ENCODE results near the gene SNAPC2.
A peak's percentile ranks its signal among the peaks of the same experiment; 100 is the strongest.

Gene SNAPC2, protein sequence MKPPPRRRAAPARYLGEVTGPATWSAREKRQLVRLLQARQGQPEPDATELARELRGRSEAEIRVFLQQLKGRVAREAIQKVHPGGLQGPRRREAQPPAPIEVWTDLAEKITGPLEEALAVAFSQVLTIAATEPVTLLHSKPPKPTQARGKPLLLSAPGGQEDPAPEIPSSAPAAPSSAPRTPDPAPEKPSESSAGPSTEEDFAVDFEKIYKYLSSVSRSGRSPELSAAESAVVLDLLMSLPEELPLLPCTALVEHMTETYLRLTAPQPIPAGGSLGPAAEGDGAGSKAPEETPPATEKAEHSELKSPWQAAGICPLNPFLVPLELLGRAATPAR

DNA sequence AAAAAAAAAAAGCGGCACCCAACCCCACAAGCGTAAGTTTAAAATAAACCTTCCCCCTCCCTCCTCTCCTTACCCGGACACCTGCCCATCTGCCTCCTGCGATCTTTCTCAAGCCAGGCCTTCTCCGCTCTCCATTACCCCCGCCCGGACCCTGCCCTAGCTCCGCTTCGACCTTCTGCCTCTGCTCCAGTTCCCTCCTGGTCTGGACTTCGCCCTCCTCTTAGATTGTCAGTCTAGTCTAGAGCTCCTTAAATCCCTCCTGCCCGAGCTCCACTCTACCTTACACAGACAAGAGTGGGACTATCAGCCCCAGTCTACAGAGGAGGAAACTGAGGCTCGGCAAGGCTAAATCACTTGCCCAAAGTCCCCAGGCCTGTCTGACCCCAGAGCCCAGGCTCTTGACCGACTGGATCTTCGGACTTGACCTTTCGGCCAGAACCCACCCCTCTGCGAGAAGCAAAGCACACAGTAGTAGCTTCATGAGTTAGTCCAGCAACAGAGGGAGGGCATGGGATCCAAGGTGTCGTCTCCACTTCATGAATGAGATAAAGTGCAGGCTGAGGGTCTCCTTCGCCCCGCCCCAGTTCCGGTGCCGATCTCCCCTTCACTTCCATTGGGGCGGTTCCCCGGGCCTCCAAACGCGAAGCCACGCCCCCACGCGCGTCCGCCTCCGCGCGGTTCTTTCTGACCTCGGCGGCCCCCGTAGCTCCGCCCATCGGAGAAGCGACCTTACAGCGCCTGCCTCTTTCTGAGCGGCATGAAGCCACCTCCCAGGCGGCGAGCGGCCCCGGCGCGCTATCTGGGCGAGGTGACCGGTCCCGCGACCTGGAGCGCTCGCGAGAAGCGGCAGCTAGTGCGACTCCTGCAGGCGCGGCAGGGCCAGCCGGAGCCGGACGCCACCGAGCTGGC is at the start of gene SNAPC2:
Gene SNAPC2 (plus strand): TSS at position 729 of the 909 bp plus-strand sequence. CDS start 29 bp downstream, at position 758.
- peak; percentile 93 for DNase-seq

DNA sequence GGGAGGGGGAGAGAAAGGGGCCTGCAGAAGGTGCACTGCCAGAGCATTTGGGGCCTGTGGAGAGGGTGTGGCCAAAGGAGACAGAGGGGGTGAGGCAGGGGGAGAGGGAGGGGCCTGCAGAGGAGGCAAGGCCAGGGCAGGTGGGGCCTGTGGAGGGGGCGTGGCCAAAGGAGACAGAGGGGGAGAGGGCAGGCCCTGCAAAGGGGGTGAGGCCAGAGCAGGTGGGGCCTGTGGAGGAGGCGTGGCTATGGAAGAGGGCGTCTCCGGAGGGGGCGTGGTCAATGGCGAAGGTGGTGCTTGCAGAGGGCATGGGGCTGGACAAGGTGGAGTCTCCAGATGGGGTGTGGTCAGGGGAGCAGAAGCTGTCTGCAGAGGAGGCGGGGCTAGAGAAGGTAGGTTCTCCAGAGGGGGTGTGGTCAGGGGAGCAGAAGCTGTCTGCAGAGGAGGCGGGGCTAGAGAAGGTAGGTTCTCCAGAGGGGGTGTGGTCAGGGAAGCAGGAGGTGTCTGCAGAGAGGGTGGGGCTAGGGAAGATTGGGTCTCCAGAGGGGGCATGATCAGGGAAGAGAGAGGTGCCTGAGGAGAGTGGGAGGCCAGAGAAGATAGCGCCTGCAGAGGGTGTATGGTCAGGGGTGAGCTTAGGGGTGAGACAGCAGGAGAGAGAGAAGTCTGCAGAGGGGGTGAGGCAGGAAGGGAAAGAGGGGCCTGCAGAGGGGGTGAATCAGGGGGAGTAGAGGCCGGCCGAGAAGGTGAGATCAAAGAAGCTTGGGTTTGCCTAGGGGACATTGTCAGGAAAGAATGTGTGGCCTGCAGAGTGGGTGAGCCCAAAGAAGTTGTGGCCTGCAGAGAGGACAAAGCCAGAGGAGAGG is 49.3 kb upstream of the SNAPC2 start:
- peak; percentile 44 for DNase-seq

DNA sequence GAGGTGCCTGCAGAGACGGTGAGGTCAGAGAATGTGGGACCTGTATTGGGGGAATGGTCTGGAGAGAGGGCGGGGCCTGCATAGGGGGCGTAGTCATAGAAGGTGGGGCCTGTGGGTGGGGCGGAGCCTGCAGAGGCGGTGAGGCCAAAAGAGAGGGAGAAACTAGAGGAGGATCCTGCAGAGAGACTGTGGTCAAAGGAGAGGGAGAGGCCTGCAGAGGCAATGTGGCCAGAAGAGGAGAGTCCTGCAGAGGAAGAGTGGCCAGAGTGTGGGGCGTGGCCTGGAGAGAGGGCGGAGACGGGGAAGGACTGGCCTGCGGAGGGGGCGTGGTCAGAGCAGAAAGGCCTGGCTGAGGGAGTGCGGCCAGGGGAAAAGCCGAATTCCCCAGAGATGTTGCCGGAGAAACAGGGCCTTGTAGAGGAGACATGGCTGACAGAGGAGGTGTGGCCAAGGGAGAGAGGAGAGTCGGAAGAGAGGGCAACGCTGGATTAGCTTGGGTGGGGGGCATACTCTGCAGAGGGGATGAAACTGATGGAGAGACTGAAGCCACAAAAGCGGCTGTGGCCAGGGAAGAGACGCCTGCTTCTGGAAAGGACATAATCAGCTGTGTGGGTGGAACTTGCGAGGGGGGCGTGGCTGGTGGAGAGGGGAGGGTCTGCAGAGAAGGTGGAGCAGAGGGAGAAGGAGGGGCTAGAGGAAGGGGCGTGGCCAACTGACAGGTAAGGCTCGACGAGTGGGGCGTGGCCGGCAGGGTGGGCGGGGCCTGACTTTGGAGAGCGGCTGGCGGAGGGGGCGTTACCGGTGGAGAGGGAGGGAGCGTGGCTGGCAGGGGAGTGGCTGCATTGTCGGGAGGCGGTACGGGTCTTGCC is 48.5 kb upstream of the SNAPC2 start:
- peak; percentile 97 for DNase-seq

DNA sequence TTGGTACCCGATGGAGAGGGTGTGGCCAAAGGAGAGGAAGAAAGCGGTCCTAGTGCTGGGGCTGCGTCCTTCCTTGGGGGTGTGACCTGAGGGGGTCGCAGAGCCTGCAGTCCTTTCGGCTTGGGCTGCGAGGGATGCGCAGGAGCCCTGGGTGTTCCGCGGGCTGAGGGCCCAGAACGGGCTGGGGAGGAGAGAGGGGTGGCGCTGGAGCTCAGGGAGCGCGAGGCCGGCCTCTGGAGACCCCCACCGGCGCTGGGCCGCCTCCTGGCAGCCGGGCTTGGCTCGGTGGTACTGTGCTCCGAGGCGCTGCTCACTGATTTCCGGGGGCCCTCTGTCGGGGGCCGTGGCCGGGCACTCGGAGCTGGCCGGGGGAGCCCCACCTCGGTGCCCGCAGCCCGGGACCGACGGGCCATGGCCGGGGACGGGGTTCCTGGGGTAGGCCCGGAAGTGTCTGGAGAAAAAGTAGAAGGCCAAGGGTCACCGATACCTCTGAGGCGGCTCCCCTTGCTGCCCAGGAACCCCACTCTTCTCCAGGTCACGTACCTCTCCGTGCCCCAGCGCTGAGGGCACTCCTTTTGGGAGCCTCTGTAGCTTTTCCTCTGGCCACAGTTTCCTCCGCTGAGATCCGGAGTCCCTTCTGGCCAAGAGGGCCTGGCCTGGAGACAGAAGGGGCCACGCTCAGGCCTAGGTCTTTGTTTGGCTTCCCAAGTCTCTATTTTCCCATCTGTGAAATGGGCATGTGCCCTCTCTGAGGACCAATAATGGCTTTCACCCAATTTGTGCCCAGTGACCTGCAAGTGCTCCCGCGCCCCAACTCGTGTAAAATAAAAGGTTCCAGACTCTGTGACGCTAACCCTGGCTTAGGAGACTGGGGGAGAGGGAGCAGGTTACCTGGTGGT is 47.6 kb upstream of the SNAPC2 start:
- DNase-seq = no peak

DNA sequence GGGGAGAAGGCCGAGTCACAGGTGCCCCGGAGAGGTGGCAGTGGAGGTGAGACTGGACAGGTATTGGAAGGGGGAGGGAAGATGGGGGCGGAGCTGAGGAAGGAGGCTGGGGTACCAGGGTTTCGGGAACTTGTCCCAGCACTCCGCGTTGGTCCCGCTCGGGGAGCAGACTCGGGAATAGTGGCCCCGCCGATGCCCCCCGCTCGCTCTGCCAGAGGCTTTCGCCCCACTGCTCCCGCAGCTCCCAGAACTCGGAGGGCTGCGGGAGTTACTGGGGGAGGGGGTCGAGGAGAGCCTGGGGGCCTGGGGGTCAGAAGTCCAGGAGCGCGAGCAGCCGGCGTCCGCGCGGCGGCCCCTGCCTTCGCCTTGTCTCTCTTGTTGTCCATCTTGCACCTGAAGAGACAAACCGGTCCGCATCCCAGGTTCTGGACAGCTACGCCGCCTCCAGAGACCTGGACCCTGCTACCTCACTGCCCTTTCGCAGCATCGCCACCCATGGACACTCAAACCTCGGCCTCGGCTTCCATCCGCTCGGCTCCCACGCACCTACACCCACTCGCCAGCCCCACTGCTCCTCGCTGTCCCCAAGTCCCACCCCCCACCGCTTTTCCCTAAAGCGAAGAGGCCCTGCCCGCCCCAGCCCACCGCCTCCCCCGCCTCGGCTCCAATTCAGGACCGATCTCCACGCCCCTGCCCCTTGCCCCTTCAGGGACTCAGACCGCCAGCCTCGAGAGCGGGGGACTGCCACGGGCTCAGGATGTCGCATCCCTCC is 46.6 kb upstream of the SNAPC2 start:
- DNase-seq = no peak

DNA sequence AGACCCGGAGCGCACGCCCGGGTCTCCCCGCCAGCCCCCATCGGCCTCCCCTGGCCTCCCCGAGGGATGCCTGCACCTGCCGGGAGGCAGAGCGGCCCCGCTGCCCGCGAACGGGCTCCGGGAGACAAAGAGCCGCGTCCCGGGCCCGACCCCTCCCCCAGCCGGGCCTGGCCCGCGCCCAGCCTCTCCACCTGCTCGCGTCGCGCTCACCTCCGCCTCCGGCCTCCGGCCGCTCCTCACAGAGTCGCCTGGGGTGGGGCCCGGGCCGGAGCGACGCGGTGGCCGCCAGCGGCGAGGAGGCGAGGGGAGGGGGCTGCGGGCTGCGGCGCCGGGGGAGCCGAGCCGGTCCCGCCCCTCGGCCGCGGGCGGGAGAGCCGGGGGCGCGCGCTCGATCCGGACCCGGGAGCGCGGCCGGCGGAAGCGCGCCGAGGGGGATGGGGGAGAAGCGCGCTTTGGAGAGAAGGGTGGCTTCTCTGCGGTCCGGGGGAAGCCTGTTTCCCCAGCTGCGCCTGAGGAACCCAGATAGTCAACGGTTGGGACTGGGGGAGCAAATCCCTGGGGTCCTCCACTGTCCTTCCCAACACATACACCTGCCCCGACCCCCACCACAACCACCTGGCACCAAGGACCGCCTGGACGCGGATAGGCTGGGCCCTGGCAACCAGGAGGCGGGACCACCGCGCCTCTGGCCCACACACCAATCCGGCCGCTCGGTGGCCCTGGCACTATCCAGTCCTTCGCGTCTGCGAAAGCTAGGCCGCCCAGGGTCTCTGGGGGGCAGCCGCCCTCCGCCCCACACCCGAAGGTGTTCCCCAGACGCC is 45.9 kb upstream of the SNAPC2 start, which contains the start of gene PRR36:
Gene PRR36 (minus strand): TSS at position 315 of the 821 bp plus-strand sequence. CDS start 701 bp downstream, outside the sequence.
- DNase-seq = peak; percentile 81

DNA sequence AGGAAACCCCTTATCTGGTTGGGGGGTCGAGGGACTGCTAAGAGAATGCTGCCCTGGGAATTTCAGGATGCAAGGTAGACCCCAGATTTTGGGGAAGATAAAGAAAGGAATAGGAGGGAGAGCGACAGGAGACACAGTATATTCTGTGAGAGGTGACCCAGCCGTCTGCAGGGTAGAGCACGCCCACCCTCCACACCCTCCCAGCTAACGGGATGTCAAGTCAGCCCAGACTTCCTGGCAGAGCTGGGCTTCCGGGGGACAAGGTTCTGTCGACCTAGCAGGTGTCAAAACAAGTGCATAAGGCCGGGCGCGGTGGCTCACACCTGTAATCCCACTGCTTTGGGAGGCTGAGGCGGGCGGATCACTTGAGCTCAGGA is 45.3 kb upstream of the SNAPC2 start:
- no peak for DNase-seq

DNA sequence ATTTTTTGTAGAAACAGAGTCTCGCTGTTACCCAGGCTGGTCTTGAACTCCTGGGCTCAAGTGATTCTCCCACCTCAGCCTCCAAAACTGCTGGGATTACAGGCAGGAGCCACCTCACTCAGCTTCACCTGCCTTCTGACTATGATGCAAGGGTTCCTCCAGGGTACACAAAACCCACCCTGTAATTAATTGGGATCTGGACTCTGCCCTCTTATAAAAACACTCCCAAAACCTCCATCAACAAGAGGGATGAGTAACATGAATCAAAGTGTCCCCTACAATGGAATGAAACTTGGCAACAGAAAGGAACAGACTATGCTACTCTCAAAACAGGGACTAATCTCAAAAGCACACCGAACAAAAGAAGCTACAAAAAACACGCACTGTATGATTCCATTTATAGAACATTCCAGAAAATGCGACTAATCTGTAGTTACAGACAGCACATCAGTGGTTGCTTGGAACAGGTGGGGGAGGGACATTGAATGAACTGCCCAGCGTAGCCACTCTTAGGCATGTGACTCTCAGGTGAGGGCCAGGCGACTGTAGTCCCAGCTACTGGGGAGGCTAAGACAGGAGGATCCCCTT is 42.8 kb upstream of the SNAPC2 start:
- DNase-seq = no peak

DNA sequence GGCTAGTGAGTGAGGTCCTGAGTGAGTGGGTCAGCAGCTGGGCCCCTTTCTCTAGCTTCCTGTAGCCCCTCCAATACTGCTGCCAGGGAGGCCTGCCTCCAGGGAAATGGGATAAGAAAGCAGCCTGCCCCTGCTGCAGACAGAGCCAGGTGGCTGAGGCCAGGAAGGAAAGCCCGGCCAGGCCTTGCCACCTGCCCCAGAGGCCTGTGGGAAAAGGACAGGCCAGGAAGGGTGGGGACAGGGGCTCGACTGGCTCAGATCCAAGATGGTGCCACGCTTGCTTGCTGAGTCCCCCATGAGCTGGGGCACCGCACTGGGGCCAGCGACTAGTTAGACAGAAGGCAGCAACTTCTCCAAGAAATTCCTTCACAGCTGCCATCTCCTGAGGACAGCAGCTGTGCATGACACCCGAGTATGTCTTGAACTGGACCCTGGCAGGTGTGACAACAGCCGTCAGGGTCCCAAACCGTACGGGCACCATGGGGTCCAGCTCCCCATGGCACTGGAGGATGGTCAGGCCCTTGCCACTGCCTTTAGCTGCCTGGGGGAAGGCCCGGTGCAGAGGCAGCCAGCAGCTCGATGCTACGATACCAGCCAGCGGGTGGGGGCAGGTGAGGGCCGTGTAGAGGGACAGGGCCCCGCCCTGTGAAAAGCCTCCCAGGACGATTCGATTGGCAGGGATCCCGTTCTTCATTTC is 40.9 kb upstream of the SNAPC2 start:
- DNase-seq = no peak

DNA sequence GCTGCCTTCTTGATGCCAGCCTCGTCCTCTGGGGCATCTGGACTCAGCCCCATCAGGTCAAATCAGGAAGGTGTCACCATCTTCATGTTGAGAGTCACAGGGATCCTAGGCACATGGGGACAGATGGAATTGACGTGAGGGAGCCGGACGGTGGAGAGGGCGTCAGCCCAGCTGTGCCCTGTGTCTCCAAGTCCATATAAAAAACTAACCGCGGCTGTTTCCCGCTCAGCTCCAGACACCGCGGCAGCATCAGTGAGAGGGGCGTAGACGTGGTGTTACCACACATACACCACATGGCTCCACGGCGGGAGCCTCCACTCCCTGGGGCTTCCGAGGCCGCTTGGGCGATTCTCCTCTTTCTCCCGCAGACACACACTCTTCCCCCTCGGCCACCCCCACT is 40.3 kb upstream of the SNAPC2 start:
- no peak for DNase-seq

DNA sequence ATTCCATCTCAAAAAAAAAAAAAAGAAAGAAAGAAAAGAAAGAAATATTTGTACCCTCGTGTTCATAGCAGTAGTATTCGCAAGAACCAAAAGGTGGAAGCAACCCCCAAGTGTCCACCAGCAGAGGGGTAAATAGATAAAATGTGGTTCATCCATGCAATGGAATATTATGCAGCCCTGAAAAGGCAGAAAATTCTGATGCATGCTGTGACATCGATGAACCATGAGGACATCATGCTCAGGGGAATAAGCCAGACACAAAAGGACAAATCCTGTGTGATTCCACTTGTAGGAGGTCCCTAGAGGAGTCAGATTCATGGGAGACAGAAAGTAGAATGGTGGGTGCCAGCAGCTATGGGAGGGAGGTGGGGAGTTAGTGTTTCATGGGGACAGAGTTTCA is 38.2 kb upstream of the SNAPC2 start:
- no peak for DNase-seq

DNA sequence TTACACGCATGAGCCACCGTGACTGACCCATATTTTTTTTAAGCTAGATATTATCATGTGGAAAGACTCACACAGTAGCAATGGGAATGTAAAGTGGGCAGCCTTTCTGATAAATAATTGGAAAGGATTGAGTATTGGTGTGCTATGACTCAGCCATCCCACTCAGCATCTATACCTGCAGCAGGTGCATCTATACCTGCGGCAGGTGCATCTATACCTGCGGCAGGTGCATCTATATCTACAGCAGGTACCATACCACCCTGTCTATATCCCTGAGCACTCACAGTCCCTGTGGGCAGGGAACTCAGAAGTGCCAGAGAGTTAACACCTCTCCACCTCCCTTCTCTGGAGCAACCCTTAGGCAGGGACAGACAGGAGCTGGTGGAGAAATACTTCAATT is 37.0 kb upstream of the SNAPC2 start:
- DNase-seq = no peak

DNA sequence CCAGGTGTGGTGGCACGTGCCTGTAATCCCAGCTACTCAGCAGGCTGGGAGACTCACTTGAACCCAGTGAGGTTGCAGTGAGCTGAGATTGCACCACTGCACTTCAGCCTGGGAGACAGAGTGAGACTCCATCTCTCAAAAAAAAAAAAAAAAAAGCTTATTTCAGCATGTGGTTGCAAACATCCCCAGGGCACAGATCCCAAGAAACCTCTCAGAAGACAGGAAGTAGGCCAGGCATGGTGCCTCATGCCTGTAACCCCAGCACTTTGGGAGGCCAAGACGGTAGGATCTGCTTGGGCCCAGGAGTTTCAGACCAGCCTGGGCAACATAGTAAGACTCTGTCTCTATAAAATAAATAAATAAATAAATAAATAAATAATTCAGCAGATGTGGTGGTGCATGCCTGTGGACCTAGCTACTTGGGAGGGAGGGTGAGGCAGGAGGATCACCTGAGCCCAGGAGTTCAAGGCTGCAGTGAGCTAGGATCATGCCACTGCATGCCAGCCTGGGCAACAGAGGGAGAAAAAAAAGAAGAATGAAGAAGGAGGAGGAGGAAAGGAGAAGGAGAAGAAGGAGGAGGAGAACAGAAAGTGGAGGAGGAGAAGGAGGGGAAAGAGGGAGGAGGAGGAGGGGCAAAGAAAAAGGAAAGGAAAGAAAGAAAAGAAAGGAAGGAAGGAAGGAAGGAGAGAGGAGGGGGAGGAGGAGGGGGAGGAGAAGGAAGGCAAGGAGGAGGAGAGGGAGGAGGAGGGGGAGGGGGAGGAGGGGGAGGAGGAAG is 36.2 kb upstream of the SNAPC2 start:
- DNase-seq = no peak

DNA sequence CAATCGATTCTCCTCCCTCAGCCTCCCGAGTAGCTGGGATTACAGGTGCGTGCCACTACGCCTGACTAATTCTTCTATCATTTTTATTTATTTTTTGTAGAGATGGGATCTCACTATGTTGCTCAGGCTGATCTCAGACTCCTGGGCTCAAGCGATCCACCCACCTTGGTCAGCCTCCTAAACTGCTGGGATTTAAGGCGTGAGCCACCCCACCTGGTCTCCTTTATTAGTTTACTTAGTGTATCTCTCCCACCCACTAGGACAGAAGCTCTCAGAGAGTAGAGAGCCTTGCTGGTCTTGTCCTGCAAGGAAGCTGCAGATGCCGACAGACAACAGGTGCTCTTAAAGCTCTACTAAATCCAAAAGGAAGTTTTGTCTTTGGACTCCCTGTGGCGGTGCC is 34.3 kb upstream of the SNAPC2 start:
- no peak for DNase-seq

DNA sequence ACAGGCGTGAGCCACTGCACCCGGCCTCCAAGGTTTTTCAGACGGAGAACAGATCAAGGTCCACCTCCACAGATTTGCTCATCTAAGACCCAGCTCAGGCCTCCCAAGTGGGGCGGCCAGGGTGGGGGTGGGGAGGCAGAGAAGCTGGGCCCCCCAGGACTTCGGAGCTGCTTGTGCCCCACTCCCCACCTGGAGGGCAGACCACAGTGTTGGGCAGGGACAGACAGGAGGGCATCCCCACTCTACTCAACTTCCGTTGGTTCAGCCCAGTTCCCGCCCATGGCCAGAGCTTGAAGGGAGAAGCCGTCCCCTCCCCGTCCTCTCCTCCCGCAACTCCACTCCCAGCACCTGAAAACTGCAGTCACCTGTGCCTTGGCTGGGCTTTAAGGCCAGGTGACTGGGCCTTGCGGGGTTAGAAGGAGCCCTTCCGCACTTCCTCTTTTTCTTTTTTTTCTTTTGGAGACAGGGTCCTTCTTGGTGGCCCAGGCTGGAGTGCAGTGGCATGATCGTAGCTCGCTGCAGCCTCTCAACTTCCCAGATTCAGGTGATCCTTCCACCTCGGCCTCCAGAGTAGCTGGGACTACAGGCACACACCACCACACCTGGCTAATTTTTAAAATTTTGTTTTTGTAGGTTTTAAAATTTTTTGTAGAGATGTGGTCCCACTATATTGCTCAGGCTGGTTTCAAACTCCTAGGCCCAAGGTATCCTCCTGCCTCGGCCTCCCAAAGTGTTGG is 32.6 kb upstream of the SNAPC2 start:
- no peak for DNase-seq

DNA sequence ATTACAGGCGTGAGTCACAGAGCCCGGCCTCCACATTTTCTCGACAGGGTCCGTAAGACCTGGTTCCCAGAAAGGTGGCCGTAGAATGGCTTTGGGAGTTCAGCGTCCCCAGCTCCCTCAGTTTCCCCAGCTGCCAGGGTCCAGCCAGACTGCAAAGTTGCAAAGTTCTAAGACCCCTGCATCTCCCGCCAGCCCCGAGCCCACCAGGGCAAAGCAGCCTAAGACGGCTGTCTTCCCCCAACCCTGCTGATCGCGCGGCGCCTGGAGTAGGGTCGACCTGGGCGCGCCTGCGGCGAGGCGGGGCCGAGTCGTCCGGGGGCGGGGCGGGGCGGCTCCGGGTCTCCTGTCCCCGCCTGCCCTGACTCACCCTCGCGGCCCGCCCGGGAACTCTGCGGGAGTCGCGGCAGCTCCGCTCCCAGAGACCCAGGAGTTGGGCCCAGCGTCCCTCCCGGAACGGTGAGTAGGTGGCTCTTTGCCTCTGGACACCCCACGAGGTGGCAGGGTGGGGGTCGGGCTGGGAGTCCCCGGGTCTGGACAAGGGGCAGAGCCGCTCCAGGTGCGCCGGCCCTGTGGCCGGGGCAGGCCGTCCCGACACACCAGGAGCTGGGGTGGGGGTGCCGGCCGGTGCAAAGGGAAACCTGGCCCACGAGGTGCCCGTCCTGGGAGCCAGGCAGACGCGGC is 31.9 kb upstream of the SNAPC2 start, which contains the start of gene LRRC8E:
Gene LRRC8E (plus strand): TSS at position 366 of the 681 bp plus-strand sequence. CDS start 7,094 bp downstream, outside the sequence.
- no peak for DNase-seq
